Measurements from ENCODE around the gene PDE4D. TPM values are rescaled to one million over a fixed set of nuclear protein-coding genes. Genes with fewer than 3 reads are reported as not detected.

Gene PDE4D
- total and polyA plus RNA-seq, 11 donors, result 5.2 to 68.3 (median 42.1) TPM

DNA sequence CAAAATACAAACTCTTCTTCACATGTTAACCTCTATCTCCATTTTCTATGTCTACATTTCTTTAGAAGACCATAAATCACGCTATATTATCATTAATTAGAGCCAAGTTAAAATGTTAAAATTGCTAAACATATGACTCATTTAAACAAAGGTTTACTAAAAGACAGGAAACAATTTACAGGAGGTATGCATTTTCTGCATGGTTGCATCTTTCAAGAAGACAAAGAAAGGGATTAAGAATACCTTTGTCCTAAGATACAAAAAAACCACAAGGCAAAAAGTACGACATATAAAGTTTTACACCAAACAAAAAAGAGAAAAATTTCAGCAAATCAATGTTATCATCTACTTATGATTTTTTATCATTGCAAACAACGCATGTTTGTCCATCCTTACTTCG, 324.4 kb downstream of the PDE4D start:
- H3K27ac ChIP-seq, result no peak overlapping the region
- H3K27me3 ChIP-seq, result no peaks in the 10 kb centered on the region
- intact Hi-C loops (cut with DNase I), result no loop called here
- ATAC-seq (no peak), DNase-seq (no peak)
- no peaks in the 10 kb centered on the region for H3K4me1 ChIP-seq
- no peak for TF ChIP-seq POLR2A (IDR thresholded peaks at IDR 0.05)
- TF ChIP-seq, protein P1, sequence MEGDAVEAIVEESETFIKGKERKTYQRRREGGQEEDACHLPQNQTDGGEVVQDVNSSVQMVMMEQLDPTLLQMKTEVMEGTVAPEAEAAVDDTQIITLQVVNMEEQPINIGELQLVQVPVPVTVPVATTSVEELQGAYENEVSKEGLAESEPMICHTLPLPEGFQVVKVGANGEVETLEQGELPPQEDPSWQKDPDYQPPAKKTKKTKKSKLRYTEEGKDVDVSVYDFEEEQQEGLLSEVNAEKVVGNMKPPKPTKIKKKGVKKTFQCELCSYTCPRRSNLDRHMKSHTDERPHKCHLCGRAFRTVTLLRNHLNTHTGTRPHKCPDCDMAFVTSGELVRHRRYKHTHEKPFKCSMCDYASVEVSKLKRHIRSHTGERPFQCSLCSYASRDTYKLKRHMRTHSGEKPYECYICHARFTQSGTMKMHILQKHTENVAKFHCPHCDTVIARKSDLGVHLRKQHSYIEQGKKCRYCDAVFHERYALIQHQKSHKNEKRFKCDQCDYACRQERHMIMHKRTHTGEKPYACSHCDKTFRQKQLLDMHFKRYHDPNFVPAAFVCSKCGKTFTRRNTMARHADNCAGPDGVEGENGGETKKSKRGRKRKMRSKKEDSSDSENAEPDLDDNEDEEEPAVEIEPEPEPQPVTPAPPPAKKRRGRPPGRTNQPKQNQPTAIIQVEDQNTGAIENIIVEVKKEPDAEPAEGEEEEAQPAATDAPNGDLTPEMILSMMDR (IDR thresholded peaks at IDR 0.05), result no peak
- H3K4me3 ChIP-seq, result no peak overlapping the region
- WGBS, 4 donors, result 92 to 96% (median 94%) methylated on average over 4 of the region's 4 CpGs
- H3K36me3 ChIP-seq, result no peaks in the 10 kb centered on the region
- H3K9me3 ChIP-seq, result no peaks in the 10 kb centered on the region

- intact Hi-C loops (cut with DNase I), result no loop called here
- 93 to 97% (median 94%) methylated on average over 2 of the region's 2 CpGs for WGBS, 4 donors
- peaks cover 0 to under 1% (median 0%) of the 10 kb centered on the region in 12 donors for H3K4me1 ChIP-seq
Measured at GRCh38 chr5:59568161-59568560, 325.4 kb downstream of the PDE4D start.

DNA sequence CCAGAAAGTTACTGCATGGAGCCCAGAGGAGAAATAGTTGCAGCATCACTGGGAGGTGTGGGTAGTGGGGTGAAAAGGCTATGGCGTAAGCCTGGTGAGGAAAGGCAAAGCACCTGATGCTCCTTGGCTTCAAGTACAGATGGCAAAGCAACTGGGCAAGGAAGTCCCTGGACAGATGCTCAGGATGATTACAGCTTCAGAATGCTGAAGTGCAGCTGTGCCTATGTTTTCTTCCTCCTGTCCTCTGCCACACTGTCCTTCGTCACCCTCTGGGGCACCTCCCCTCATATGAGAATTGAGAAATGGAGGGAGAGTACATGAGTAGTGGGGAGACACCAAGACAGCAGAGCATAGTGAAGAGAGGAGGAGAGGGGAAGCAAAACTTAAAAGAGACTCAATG, 328.0 kb downstream of the PDE4D start:
- DNase-seq, result no peak
- Histone ChIP-seq H3K27ac (no peak overlapping the region), H3K9me3 (no peaks in the 10 kb centered on the region), H3K27me3 (no peaks in the 10 kb centered on the region), H3K4me3 (no peak overlapping the region), H3K36me3 (no peaks in the 10 kb centered on the region), H3K4me1 (peaks cover 0 to 4% (median 0%) of the 10 kb centered on the region in 12 donors)
- no peak for ATAC-seq
- TF ChIP-seq, protein P1 (IDR thresholded peaks at IDR 0.05), result no peak
- TF ChIP-seq POLR2A (IDR thresholded peaks at IDR 0.05), result no peak
- intact Hi-C loops (cut with DNase I), result no loop called here
- WGBS, 4 donors, result 84 to 94% (median 92%) methylated on average over 2 of the region's 2 CpGs

More at GRCh38 chr5:59568161-59568560, 325.4 kb downstream of the PDE4D start:
- no peaks in the 10 kb centered on the region for H3K27me3 ChIP-seq
- H3K36me3 ChIP-seq, result no peaks in the 10 kb centered on the region
- H3K4me3 ChIP-seq, result no peak overlapping the region
- no peak overlapping the region for H3K27ac ChIP-seq
- no peak for ATAC-seq
- H3K9me3 ChIP-seq, result no peaks in the 10 kb centered on the region
- DNase-seq, result no peak
- no peak for TF ChIP-seq POLR2A (IDR thresholded peaks at IDR 0.05)
- TF ChIP-seq, protein P1 (IDR thresholded peaks at IDR 0.05), result no peak

DNA sequence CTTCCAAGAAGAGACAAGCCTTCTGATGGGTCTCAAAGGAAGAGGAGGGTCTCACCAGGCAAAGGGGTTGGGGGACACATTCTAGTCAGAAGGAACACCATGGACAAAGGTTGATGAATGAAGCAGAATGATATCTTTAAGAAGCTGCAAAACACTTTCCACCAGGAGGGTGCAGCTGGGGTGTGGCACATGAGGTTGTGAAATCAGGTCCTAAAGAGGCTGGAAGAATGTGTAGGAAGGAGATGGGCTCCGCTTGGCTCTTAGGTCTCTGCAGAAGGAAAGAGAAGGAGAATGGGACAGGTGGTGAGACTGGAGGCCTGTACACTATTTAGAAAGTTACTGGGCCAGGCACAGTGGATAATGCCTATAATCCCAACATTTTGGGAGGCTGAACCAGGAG, 328.6 kb downstream of the PDE4D start:
- Histone ChIP-seq H3K27ac (no peak overlapping the region), H3K4me1 (peaks cover 0 to 4% (median 0%) of the 10 kb centered on the region in 12 donors), H3K36me3 (no peaks in the 10 kb centered on the region), H3K27me3 (no peaks in the 10 kb centered on the region), H3K9me3 (no peaks in the 10 kb centered on the region), H3K4me3 (no peak overlapping the region)
- DNase-seq (no peak), ATAC-seq (no peak)
- no peak for TF ChIP-seq POLR2A (IDR thresholded peaks at IDR 0.05)
- TF ChIP-seq, protein P1 (IDR thresholded peaks at IDR 0.05), result no peak
- 87 to 100% (median 96%) methylated on average over 1 of the region's 1 CpG for WGBS, 4 donors
- intact Hi-C loops (cut with DNase I), result no loop called here

Data from heart left ventricle (tissue), 16 donors.